ENCODE measurements around the gene ZNF543.

DNA sequence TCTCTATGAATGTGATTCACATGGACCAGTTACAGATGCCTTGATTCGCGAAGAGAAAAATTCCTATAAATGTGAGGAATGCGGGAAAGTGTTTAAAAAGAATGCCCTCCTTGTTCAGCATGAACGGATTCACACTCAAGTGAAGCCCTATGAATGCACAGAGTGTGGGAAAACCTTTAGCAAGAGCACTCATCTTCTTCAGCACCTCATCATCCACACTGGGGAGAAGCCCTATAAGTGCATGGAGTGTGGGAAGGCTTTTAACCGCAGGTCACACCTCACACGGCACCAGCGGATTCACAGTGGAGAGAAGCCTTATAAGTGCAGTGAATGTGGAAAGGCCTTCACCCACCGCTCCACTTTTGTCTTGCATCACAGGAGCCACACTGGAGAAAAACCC lies 7.7 kb downstream of the ZNF543 start:
- TF ChIP-seq, protein P1, sequence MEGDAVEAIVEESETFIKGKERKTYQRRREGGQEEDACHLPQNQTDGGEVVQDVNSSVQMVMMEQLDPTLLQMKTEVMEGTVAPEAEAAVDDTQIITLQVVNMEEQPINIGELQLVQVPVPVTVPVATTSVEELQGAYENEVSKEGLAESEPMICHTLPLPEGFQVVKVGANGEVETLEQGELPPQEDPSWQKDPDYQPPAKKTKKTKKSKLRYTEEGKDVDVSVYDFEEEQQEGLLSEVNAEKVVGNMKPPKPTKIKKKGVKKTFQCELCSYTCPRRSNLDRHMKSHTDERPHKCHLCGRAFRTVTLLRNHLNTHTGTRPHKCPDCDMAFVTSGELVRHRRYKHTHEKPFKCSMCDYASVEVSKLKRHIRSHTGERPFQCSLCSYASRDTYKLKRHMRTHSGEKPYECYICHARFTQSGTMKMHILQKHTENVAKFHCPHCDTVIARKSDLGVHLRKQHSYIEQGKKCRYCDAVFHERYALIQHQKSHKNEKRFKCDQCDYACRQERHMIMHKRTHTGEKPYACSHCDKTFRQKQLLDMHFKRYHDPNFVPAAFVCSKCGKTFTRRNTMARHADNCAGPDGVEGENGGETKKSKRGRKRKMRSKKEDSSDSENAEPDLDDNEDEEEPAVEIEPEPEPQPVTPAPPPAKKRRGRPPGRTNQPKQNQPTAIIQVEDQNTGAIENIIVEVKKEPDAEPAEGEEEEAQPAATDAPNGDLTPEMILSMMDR (conservative IDR thresholded peaks at IDR 0.05; ENCODE audit: low read depth, low read length) = no peak
- no peak for TF ChIP-seq EZH2 (IDR thresholded peaks at IDR 0.05; ENCODE audit: borderline replicate concordance, low read depth, low read length, poor library complexity, severe bottlenecking)

Measured in A673 (cell line).